Stimulated activated CD8-positive, alpha-beta memory T cell treated with anti-CD3 and anti-CD28 coated beads, Interleukin-15, amount 100 ng/mL, for 1 hour (primary cell): Measurements from ENCODE around the gene FDX1.

Experiments
- DNase-seq: peaks from one replicate; pipeline ENCODE4 v3.0.0-alpha.2; 2020; ENCODE audit warnings: low read depth

The FDX1 gene

GRCh38 chr11:110467556-110467955 lies 37.8 kb downstream of the FDX1 start:
- no peak for DNase-seq

DNA sequence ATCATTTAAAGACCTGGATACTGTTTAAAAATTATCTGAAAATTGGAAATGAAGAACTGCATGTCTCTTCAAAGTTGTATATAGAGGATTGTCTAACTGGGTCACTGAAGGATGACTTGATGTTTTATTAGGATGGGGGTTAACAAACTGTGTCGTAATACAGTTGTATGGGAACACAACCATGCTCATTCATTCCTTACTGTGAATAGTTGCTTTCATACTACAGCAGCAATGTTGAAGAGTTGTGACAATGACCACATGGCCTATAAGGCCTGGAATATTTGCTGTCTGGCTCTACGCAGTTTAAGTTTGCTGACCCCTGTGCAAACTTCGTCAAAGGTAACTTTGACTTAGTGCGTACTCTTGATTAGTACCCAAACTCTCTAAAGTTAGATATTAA lies 38.4 kb downstream of the FDX1 start:
- no peak for DNase-seq

GRCh38 chr11:110469127-110469526 lies 39.4 kb downstream of the FDX1 start:
- no peak for DNase-seq

DNA sequence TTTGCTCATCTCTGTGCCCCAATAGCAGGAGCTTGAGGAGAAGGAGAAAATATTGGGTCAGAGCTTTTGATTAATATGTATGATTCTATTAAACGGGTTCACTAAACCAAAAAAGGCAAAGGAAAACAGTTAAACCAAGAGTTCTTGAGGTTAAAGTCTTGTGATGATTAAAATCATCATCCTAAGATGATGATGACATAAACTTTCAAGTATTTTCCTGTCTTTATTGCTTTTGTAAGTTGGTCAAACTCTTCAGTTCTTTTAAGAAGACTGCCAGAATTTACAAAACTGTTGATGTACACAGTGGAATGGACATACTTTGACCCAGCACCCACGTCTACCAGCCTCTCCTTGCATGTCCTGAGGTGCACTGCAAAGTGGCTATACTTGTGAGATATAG lies 41.0 kb downstream of the FDX1 start:
- no peak for DNase-seq

- DNase-seq, result no peak
Observed at GRCh38 chr11:110471371-110471770, 41.6 kb downstream of the FDX1 start.

- no peak for DNase-seq
Observed at GRCh38 chr11:110472858-110473257, 43.1 kb downstream of the FDX1 start.

- DNase-seq, result no peak
Observed at GRCh38 chr11:110473706-110474105, 44.0 kb downstream of the FDX1 start.

- no peak for DNase-seq
Observed at GRCh38 chr11:110474578-110474977, 44.8 kb downstream of the FDX1 start.

DNA sequence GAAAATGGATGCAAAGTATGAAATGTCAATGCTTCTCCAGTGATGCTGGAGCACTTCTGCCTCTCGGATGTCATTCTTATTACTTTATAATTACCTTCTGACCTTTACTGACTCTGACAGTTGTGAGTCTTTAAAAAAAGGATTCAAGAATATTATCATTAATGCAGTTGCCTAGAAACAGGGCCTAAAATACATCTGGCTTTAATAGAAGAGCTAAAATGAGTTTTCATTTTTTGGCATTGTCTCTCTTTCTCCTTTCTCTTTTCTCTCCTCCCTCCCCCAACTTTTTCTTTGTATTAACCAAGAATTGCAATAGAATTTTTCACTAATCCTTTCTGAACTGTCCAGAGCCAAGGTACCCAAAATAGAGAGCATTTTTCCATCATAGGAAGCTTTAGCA lies 45.9 kb downstream of the FDX1 start:
- no peak for DNase-seq

GRCh38 chr11:110478410-110478809 lies 48.7 kb downstream of the FDX1 start:
- no peak for DNase-seq

DNA sequence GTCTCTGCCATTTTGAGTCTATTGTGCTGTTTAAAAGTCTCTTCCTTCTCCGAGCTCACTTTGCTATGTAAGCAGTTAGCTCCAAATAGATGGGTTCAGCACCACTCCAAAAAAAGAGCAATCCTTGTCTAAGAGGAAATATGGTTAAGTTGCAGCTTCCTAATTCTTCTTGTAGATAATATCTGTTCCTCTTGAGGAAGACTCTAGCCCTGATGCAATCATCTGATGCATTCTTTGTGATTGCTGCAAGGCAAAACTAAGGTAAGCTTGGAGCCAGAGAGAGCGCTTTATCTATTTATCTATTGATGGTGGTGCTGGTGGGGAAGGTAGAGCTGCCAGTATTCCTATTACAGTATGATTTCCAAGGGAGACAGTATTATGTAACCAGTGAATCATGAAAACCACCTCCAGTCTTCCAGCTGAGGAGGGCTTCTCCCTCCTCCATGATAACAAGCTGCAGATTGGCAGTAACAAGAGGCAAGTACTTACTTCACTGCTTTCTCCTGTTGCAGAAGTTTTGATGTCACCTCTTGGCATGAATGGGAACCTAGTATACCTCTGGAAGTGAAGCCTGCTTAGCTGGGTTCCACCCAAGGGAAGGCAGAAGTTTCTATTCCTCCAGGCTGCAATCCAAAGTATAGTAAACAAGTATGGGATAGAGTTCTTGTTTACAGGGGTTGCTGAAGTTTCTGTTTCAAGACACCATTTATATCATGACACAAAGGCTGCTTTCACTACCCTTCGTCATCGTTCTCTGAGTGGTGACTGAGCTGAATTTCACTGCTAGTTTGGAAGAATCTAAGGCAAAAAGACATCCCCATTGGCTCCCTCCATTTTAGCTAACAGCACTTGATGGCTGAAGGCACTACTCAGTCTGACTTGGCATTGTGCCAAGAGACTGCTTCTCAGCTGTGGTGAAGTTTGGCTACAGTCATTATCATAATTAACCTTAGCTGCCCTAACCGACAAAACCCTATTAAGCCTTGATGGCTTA lies 49.7 kb downstream of the FDX1 start:
- DNase-seq, result no peak

GRCh38 chr11:110481523-110481922 lies 51.8 kb downstream of the FDX1 start:
- no peak for DNase-seq

DNA sequence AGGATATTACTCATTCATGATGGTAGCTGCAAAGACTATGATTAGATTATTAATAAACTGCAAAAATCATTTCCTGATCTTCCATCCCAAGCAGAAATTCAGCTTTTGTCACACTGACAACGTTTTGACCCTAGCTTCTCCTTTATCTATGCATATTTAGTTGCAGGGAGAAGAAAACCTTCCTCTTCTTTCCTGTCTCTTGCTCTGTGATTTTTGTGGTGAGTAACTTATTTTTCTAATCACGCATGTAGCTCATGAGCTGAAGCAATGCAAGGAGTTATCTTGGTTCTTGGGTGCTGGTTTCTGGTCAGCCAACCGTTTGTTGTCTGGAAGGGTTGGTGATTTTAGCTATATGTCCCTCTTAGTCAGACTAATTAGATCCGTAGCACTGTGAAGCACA lies 56.4 kb downstream of the FDX1 start:
- no peak for DNase-seq

GRCh38 chr11:110488446-110488845 lies 58.7 kb downstream of the FDX1 start:
- no peak for DNase-seq

GRCh38 chr11:110490886-110491285 lies 61.1 kb downstream of the FDX1 start:
- no peak for DNase-seq

DNA sequence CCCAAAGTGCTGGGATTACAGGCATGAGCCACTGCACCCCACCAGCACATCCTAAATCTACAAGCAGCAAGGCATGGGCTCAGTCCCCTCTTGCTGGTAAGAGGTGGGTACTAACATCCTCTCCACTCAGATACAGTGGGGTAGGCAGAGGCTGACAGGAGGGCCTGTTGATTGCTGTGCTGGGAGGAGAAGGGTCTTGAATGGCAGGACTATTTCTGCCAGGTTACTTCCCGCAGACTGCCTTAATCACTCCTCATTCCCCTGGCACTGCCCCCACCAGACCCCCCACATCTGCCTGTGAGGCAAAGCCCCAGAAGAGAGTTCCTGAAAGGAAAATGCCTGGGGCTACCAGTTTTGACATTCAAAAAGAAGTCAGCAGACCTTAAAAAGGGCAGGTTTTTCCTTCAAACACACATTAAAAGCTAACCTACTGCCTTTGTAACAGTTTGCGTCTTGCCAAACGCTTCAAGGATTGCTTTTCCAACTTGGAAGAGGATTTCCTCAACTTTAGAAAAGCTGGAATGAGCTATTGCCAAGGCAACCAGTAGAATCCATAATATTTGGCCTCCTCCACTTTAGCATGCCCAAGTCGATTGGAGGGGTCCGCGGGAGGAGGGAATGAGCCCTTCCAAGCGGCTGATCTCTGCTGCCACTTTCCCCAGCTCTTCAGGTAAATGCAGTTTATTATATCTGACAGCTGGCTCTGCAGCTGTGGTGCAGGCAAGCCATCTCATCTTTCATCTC lies 62.0 kb downstream of the FDX1 start:
- DNase-seq, result no peak

- DNase-seq, result no peak
Observed at GRCh38 chr11:110492321-110492685, 62.6 kb downstream of the FDX1 start.

GRCh38 chr11:110493346-110493745 lies 63.6 kb downstream of the FDX1 start:
- no peak for DNase-seq

DNA sequence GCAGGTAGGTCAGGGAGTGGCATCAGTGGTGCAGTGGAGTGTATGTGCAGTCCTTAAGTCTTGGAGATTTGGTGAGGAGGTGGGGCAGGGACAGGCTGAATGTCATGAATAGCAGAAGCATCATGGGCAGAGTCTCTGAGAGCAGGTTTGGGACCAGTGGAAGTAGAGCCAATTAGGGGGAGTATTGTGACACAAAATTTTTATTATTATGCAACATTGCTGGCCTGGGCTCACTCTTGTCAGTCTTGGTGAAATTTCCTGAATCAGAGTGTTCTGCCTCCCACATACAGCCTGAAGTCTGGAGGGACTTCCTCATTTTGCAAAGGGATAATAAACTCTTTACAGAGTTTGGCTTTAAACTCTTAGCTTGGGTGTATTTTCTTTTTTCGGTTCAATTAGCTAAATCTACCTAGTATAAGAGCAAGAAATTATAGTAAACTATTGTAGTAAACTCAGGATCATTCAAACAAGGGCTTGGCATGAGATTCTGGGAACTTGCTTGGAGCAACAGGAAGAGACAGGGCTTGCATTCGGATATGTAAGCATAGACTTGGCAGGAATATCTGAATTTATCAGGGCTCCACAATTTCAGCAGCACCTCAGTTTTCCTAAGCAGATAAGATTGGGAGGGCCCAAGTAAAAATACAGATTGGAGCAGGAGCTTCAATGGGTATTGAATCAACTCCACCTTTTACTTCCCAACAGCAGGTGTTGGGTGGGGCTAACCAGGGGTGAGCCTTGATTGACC lies 67.7 kb downstream of the FDX1 start:
- no peak for DNase-seq

DNA sequence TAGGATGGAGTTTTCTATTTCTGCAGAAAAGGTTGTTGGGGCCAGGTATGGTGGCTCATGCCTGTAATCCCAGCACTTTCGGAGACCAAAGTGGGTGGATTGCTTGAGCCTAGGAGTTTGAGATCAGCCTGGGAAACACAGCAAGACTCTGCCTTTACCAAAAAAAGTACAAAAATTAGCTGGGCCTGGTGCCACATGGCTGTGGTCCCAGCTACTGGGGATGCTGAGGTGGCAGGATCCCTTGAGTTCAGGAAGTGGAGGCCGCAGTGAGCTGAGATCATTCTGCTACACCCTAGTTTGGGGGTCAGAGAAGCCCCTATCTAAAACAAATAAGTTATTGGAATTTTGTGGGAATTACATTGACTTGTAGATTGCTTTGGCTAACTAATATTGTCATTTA lies 71.7 kb downstream of the FDX1 start:
- no peak for DNase-seq

- no peak for DNase-seq
Observed at GRCh38 chr11:110505528-110506284, 76.0 kb downstream of the FDX1 start.

DNA sequence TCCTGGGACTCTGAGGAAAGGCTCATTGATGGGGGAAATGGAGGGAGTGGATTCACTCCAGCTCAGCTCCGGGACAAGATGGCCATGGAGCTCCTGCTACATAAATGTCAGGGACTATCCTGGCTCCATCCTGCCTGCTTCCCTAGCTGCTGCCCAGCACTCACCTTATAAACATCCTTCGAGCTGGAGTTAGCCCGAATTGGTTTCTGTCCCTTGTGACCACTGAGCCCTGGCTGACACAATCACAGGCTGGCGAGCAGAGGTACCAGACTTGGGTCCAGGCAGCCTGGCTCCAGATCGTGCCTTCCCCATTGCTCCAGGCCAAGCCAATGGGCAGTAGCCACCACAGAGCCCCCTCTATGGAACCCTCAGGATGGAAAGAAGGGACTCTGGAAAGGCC lies 77.6 kb downstream of the FDX1 start:
- DNase-seq, result no peak
